Stimulated activated CD8-positive, alpha-beta memory T cell treated with anti-CD3 and anti-CD28 coated beads, Interleukin-12 subunit alpha, Interleukin-12 subunit beta, amount 100 ng/mL, for 4 hours (primary cell): ENCODE results near the gene G3BP1.
A peak's percentile ranks its signal among the peaks of the same experiment; 100 is the strongest.
"Not testable (repeated sequence)": the region's sequence is repeated elsewhere in the genome, so short reads cannot be mapped to it uniquely, and the experiment has no call there.

Experiments
- DNase-seq: peaks from one replicate; pipeline ENCODE4 v3.0.0-alpha.2; 2020; ENCODE audit warnings: low read depth

The G3BP1 gene

GRCh38 chr5:151755383-151755782, 16.4 kb upstream of the G3BP1 start:
- no peak for DNase-seq

DNA sequence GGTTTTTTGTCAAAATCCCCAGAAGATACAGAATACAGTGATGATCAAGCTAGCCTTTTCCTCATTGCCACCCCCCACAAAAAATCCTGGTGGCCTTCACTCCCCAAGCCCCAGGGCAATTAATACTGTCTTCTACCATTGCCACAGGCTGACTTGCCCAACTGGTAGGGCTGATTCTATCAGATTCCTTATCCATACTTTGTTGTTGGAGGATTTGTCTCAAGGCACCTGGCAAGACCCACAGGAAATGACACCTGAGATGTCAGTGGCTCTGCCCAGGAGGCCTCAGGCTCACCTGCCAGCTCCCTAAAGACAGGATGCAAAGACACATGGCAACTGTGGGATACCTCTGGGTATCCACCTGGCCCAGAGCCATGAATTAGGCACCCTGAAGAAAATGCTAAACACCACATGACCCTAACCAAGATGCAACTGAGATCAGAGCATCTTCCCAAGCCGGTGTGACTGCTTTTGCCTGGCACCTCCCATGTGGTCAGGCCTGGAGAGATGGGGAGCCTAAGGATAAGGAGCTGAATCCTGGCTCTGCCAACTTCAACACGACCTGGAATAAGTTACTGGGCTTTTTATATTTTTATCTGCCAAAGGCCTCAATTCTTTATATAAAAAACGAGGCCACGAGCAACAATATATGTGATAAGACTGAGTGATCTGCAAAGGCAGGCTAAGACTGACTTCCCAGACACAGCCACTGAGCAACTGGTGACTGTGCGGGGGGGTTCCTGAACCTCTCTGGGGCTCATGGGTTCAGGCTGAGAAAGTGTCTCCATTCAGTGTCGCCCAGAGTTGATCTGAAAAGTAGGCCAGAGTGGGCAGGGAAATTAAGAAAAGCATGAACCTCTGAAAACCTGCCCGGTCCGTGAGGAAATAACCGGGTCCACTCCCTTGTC, 14.3 kb upstream of the G3BP1 start:
- no peak for DNase-seq

GRCh38 chr5:151758141-151758429, 13.7 kb upstream of the G3BP1 start:
- no peak for DNase-seq

GRCh38 chr5:151758430-151759241, 13.1 kb upstream of the G3BP1 start, which contains the start of gene ATOX1:
Gene ATOX1, minus strand, starts transcription at chr5:151758631. Its CDS starts 80 bp downstream, at chr5:151758551.
- DNase-seq, result peak; percentile 84

DNA sequence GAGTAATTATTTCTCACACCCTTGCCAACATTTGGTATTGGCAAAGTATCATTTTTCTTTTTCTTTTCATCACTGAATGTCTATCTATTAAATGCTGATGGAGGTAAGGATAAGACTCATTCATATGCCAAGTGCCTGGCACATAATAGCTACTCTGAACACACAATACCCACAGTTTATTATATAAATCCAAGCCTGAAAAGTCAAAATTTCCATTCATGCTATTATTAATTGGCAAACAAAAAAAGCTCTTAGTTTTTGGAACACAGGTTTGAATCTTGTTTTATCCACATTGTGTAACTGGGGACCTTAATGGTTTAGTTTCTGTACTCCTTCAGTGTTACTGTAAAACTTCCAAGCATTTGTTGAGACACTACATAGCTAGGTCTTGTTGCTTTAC, 7.0 kb upstream of the G3BP1 start:
- DNase-seq, result no peak

- no peak for DNase-seq
Observed at GRCh38 chr5:151766975-151767374, 4.8 kb upstream of the G3BP1 start.

DNA sequence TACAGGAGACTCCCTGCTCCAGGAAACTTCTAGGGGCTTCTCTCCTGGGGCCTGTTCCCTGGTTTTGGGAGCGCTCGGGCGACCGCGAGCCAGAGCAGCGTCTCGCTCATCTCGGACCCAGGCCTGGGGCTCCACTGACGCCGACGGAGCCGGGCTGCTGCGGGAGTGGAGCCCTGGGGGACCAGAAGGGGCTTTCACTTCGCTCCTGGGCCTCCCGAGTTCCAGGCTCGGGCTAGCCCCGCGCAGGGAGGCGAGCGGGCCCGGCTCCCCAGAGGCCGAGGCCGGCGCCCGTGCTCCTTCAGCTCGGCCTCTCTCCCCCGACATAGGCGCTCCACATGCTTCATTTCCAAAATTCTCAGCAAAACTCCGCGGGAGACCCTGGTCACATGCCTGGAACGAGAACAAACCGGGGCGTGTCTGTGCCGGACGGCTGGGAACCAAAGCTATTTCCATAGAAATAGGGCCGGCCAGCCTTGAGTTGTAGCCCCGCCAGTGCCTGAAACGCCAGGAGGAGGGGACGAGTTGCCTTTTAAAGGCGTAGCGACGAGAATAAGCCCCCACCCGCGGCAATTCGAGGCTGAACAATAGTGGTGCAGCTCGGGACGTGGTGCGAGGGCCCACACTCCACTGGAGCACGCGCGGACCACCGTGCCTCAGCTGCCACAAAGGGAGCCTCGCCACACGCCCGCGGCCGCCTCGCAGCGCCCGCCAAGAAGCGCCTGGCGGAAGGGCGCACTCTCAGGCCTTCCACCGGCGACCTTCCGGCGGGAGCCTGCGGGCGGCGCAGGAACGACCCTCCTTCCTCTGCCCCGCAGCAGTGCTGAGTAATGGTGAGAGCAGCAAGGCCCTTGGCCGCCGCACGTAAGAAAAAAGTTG, 1.1 kb upstream of the G3BP1 start:
- DNase-seq, result peak; percentile 10

DNA sequence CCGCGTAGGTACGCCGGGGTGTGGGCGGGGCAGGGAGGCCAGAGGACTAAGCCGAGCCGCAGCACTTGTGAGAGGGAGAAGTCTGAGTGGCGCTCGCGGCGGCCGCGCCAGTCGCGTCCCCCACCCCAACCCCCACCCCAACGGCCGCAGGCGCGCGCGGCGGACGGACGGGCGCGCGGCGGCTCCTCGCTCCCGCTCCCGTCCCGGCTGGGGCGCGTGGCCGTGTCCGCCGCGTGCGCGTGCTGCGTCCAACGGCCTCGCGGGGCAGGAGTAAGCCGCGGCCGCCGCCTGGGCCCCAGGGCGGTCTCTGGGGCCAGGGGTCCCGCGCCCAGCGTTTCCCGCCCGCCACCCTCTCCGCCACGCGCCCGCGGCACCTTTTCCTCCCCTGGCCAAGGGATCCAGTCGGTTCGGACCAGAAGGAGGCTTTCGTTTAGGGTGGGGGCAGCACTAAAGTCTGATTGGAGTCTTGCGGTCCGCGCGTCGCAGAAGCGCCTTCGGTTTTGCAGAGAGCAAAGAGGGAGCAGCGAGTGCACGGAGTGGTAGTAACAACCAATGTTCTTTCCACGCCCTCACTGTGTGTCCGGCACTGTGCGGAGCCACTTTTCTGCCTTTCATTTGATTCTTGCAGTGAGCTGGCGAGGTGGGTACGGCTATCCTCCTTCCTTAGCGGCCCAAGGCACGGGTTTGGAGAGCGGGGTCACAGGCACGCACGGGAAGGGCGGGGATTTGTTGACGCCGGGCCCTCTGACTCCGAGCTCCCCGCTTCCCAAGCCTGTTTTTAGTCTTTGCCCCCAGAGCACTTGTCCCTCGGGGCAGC, 483 bp downstream of the G3BP1 start:
- DNase-seq, result peak; percentile 27

DNA sequence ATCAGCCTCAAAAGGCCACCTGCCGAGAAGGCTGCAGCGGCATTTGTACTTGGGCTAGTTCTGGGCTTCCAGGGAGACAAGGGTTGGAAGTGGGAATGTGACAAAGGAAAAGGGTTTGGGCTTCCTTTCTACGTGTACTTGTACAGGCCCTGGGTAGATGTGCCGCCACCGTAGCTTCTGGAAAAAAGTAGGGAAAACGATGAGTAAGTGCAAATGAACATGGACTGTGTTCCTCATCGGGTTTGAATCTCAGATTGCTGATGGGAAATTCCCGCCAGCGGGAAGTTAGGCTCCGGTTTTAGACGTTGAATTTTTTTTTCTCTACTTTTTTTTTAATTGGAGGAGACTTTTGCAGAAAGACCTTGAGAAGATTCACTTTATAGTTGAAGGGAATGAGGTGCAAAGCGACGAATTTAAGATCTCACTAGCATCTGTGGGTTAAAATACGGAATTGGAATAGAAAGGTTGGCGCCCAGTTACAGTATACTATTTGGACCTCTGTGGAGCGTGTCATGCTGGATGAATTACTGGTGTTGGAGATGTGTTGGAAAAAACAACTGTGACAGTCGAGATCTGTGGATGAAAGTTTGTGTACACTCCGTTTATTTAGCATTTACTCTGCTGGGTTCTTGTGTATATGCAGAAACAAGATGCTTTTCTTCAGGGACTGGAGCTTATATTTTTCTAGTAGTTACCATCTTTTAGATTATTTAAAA, 1.2 kb downstream of the G3BP1 start:
- peak; percentile 6 for DNase-seq

- no peak for DNase-seq
Observed at GRCh38 chr5:151773951-151774350, 2.2 kb downstream of the G3BP1 start.

DNA sequence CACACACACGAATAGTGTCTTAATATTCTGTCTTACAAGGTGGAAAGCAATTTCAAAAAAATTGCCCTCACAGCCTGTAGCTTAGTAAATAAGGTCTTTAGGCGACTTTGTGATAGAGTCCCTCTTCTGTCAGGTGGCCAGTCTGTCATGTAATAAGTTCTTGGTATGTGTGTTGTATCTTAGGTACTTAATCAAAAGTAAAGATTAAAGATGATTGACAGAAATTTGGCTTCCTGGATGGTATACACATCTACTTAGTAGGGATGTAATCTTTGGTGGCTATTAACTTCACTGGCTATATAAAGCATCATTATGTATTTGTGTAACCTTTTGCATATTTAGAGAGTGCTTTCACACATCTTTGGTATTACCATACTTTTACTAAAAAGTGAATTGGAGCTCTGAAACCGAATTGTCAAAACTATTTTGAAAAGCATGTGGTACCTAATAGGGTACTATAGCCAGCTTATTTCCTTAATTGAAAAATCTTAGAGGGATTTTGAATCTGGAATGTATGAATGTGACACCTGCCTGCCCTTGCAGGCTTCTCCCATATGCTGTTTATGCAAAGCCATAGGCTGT, 3.4 kb downstream of the G3BP1 start:
- no peak for DNase-seq

DNA sequence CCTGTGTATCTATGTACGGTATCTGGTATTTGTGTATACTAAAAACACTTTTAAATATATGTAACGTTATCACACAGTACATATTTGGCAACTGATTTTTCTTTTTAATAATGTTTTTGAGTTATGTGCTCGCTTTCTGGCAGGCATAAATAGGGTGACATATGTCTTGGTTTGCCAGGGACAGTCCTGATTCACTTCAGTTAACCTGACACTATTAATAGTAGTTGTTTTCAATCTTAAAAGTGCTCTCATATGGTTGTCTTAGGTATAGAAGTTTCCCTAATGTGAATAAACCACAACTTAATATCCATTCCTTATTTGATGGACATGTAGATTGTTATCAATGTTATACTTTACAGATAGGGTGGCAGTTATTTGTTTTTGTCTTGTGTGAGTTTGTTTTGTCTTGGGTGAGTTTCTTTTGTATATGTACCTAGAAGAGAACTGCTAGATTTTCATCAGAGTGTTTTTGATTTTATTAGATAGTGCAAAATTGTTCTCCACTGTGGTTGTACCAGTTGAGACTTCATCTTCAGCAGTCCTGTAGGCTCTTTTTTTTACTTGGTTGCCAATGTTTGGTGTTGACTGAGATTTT, 7.9 kb downstream of the G3BP1 start:
- DNase-seq, result no peak

DNA sequence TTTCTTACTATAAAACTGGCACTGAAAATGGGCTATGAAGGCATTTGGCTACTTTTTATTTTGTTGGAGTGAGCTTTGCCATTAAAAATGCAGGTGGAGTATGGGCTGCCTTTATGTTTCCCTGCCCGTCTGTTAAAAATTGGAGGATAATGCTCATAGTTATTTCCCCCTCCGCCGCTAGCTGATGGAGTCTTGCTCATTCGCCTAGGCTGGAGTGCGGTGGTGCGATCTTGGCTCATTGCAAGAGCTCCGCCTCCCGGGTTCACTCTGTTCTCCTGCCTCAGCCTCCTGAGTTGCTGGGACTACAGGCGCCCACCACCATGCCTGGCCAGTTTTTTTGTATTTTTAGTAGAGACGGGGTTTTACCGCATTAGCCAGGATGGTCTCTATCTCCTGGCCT, 8.6 kb downstream of the G3BP1 start:
- DNase-seq, result no peak

DNA sequence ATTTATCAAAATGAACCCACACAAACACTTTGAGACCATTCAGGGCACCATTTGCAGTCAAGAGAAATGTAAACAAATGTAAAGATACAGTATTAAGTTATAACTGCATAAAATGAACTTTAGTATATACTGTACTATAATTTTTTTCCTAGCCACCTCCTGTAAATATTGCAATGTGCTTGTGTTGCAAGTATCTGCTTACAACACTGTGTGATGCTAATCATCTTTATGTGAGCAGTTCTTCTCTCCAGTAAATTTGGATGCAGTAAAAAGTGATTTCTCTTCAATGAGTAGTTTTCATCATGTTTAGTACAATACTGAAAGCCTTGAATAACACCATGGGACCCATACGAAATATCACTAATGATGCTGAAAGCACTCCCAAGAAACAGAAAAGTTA, 9.4 kb downstream of the G3BP1 start:
- DNase-seq, result no peak

DNA sequence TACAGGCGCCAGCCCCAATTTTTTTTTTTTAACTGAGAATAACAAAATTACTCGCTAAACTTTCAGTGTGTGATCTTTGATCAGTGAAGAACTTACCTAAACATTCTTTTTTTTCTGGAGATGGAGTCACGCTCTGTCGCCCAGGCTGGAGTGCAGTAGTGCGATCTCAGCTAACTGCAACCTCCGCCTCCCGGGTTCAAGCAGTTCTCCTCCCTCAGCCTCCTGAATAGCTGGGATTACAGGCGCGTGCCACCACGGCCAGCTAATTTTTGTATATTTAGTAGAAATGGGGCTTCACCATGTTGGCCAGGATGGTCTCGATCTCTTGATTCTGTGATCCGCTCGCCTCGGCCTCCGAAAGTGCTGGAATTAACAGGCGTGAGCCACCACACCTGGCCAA, 11.9 kb downstream of the G3BP1 start:
- not testable (repeated sequence) for DNase-seq

GRCh38 chr5:151784141-151784540, 12.4 kb downstream of the G3BP1 start:
- no peak for DNase-seq

DNA sequence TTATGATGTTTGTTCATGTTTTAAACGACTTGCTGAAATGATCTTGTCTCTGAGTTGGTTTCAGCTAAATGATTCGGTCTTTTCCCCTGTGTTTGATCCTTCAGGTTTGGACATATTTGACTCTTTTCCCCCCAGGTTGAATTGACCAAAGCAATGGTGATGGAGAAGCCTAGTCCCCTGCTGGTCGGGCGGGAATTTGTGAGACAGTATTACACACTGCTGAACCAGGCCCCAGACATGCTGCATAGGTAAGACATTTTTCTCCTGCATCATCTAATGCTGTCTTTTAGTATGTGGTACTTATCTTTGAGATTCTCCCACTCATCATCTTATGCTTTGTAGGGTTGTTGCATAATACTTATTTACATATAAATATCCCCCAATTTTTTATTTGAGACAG, 14.7 kb downstream of the G3BP1 start:
- DNase-seq, result no peak

DNA sequence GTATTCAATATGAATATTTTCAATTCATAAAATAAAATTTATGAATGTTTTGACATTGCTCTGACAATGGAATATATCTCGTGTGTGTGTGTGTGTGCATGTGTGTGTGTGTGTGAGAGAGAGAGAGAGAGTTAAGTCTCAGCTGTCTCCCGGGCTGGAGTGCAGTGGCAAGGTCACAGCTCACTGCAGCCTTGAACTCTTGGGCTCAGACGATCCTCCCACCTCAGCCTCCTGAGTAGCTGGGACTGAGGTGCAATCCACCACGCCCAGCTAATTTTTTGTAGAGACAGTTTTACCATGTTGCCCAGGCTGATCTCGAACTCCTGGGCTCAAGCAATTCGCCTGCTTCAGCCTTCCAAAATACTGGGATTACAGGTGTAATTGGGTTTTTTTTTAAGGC, 16.1 kb downstream of the G3BP1 start:
- no peak for DNase-seq

- DNase-seq, result no peak
Observed at GRCh38 chr5:151793358-151793757, 21.6 kb downstream of the G3BP1 start.

DNA sequence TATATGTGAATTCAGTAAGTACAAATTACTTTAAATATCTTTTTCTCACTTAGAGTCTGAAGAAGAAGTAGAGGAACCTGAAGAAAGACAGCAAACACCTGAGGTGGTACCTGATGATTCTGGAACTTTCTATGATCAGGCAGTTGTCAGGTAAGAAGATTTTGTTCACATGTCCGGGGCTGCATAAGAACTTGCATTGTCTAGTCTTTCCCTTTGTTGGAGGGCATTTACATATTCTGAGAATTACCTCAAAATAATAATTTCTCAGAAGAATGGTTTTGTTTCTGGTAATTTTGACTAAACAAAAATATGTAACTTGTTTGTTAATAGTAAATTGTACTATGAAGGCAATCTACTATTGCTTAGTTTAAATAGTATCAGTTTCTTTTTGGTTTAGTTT, 23.7 kb downstream of the G3BP1 start:
- no peak for DNase-seq
